Lower leg skin (tissue), 3 donors: ENCODE results near the gene CC2D1A.

Experiments used
- POLR2A ChIP-seq, 2 donors: fragments of 450-650 bp; IDR thresholded peaks; one replicate each; pipeline ENCODE4 v1.6.1; 2016 to 2017; ENCODE audit warnings: antibody characterized with exemption in 2 of 2, mild to moderate bottlenecking in 1 of 2, moderate library complexity in 1 of 2
- TF ChIP-seq, protein P1 (sequence below), 3 donors: fragments of 450-650 bp; IDR thresholded peaks; one replicate each; pipeline ENCODE4 v1.5.1; 2016; ENCODE audit warnings: antibody characterized with exemption in 3 of 3, mild to moderate bottlenecking in 3 of 3, moderate library complexity in 2 of 3

DNA sequence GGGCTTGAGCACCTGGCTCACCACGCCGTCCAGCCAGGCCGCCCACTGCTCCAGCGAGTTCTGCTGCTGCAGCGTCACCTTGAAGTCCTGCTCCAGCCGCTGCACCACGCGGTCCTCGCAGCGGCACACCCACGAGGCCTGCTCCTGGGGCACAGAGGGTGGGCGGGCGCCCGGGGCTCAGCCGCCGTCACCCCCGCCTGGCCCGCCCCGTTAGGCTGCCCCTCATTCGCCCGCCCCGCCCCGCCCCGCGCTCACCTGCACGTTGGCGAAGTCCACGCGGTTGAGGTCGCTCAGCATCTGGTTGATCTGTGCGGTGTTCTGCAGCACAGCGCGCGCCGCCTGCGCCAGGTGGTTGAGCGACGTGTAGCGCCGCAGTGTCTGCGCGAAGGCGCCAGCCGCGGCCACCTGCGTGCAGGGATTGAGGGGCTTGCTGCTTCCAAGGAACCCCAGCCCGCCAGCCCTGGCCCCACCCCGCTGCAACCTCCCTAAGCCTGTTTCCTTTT is 57.7 kb downstream of the CC2D1A start:
- TF ChIP-seq, protein P1, sequence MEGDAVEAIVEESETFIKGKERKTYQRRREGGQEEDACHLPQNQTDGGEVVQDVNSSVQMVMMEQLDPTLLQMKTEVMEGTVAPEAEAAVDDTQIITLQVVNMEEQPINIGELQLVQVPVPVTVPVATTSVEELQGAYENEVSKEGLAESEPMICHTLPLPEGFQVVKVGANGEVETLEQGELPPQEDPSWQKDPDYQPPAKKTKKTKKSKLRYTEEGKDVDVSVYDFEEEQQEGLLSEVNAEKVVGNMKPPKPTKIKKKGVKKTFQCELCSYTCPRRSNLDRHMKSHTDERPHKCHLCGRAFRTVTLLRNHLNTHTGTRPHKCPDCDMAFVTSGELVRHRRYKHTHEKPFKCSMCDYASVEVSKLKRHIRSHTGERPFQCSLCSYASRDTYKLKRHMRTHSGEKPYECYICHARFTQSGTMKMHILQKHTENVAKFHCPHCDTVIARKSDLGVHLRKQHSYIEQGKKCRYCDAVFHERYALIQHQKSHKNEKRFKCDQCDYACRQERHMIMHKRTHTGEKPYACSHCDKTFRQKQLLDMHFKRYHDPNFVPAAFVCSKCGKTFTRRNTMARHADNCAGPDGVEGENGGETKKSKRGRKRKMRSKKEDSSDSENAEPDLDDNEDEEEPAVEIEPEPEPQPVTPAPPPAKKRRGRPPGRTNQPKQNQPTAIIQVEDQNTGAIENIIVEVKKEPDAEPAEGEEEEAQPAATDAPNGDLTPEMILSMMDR (IDR thresholded peaks at IDR 0.05), result no peak
- no peak for TF ChIP-seq POLR2A (IDR thresholded peaks at IDR 0.05)
